Measurements from ENCODE around the gene UFSP2. TPM values are rescaled to one million over a fixed set of nuclear protein-coding genes. Genes with fewer than 3 reads are reported as not detected.

UFSP2 gene
- total RNA-seq, 1 donor from 2014 or later: 20.4 TPM

- Histone ChIP-seq H3K27me3 (no peaks in the 10 kb centered on the region), H3K36me3 (no peaks in the 10 kb centered on the region), H3K4me3 (no peak overlapping the region), H3K9me3 (no peaks in the 10 kb centered on the region), H3K4me1 (no peaks in the 10 kb centered on the region), H3K27ac (no peak overlapping the region)
- intact Hi-C loops (cut with DNase I): no loop called here
- no peak for TF ChIP-seq POLR2AphosphoS5 (IDR thresholded peaks at IDR 0.05; ENCODE audit: insufficient read depth in 1 of 2, low read depth in 1 of 2)
- no peak for TF ChIP-seq POLR2A (IDR thresholded peaks at IDR 0.05)
- no peak for TF ChIP-seq CTCF (IDR thresholded peaks at IDR 0.05)
- no peak for DNase-seq (ENCODE audit: extremely low spot score in 2 of 2)
Measured at GRCh38 chr4:185352202-185352601, 73.6 kb downstream of the UFSP2 start.

- Histone ChIP-seq H3K9me3 (no peaks in the 10 kb centered on the region), H3K27ac (no peak overlapping the region), H3K27me3 (no peaks in the 10 kb centered on the region), H3K4me3 (no peak overlapping the region), H3K36me3 (no peaks in the 10 kb centered on the region), H3K4me1 (no peaks in the 10 kb centered on the region)
- TF ChIP-seq POLR2AphosphoS5 (IDR thresholded peaks at IDR 0.05; ENCODE audit: insufficient read depth in 1 of 2, low read depth in 1 of 2) (no peak), POLR2A (IDR thresholded peaks at IDR 0.05) (no peak), CTCF (IDR thresholded peaks at IDR 0.05) (no peak)
- DNase-seq (ENCODE audit: extremely low spot score in 2 of 2): no peak
- intact Hi-C loops (cut with DNase I): no loop called here
Measured at GRCh38 chr4:185351691-185352090, 74.1 kb downstream of the UFSP2 start.

Small RNA genes within 50 kb of the gene (small RNA-seq; reads per million reads assigned to genes)
- gene RF00019: not detected

Other genes with a start within 250 kb of the UFSP2 start
- 28.5 TPM for gene CFAP97, start 222.0 kb downstream of the UFSP2 start, total RNA-seq
- 13.0 TPM for gene SNX25, start 216.4 kb downstream of the UFSP2 start, total RNA-seq
- gene LRP2BP, start 30.0 kb downstream of the UFSP2 start, total RNA-seq: 0.49 TPM
- 56.7 TPM for gene ANKRD37, start 29.1 kb downstream of the UFSP2 start, total RNA-seq
- gene CCDC110, start 45.8 kb upstream of the UFSP2 start, total RNA-seq: 1.2 TPM
- 148 TPM for gene PDLIM3, start 109.5 kb upstream of the UFSP2 start, total RNA-seq